ENCODE data around the gene MTREX. TPM values are rescaled to one million over a fixed set of nuclear protein-coding genes. Genes with fewer than 3 reads are reported as not detected.

The MTREX gene
- total and polyA plus RNA-seq, 2 experiments from 2014 or later = 19.0 to 66.0 TPM

- no peak for DNase-seq (ENCODE audit: low spot score)
- Histone ChIP-seq H3K4me3 (no peak overlapping the region), H4K20me1 (ENCODE audit: insufficient read depth, poor library complexity, severe bottlenecking) (no peaks in the 10 kb centered on the region), H3K4me2 (no peak overlapping the region), H3K27ac (no peak overlapping the region), H2AFZ (no peak overlapping the region), H3K36me3 (replicated peaks; ENCODE audit: insufficient read depth, low read depth) (peaks cover 11% of the 10 kb centered on the region), H3K27me3 (no peaks in the 10 kb centered on the region), H3K9me3 (ENCODE audit: low read depth) (no peaks in the 10 kb centered on the region), H3K79me2 (no peaks in the 10 kb centered on the region), H3K4me1 (ENCODE audit: insufficient read depth) (no peaks in the 10 kb centered on the region), H3K9me2 (replicated peaks; ENCODE audit: insufficient read depth) (no peaks in the 10 kb centered on the region)
- WGBS (ENCODE audit: low lambda C conversion rate, missing lambda C conversion rate) = 98% methylated on average over 1 of the region's 1 CpG
- TF ChIP-seq, protein P1, sequence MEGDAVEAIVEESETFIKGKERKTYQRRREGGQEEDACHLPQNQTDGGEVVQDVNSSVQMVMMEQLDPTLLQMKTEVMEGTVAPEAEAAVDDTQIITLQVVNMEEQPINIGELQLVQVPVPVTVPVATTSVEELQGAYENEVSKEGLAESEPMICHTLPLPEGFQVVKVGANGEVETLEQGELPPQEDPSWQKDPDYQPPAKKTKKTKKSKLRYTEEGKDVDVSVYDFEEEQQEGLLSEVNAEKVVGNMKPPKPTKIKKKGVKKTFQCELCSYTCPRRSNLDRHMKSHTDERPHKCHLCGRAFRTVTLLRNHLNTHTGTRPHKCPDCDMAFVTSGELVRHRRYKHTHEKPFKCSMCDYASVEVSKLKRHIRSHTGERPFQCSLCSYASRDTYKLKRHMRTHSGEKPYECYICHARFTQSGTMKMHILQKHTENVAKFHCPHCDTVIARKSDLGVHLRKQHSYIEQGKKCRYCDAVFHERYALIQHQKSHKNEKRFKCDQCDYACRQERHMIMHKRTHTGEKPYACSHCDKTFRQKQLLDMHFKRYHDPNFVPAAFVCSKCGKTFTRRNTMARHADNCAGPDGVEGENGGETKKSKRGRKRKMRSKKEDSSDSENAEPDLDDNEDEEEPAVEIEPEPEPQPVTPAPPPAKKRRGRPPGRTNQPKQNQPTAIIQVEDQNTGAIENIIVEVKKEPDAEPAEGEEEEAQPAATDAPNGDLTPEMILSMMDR (IDR thresholded peaks at IDR 0.05; ENCODE audit: poor library complexity) = no peak
- TF ChIP-seq EZH2 (IDR thresholded peaks at IDR 0.05; ENCODE audit: borderline replicate concordance) (no peak), EZH2phosphoT487 (IDR thresholded peaks at IDR 0.05; ENCODE audit: low read depth, severe bottlenecking, unreplicated experiment) (no peak)
Observed at GRCh38 chr5:55350754-55351153, 43.0 kb downstream of the MTREX start.

DNA sequence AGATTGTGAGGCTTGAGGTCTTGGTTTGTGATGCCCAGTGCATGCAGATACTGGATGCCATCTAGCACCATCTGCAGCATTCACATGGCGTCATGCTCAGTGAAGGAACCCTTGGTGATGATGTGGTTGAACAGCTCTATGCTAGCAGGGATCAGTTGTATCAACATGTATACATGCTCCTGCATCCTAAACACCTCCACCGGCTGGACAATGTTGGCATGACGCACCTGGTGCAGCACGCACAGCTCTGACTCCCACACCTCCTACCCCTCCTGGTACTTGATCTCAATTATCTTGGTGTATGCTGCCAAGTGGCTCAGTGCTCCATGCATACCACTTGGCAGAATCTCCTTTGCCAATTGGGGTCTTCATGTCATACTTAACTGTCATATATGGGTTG, 49.1 kb downstream of the MTREX start:
- Histone ChIP-seq H3K36me3 (replicated peaks; ENCODE audit: insufficient read depth, low read depth) (no peaks in the 10 kb centered on the region), H4K20me1 (ENCODE audit: insufficient read depth, poor library complexity, severe bottlenecking) (no peaks in the 10 kb centered on the region), H3K9me2 (replicated peaks; ENCODE audit: insufficient read depth) (no peaks in the 10 kb centered on the region), H3K79me2 (no peaks in the 10 kb centered on the region), H3K27ac (no peak overlapping the region), H2AFZ (no peak overlapping the region), H3K9me3 (ENCODE audit: low read depth) (peaks cover 3% of the 10 kb centered on the region), H3K27me3 (no peaks in the 10 kb centered on the region), H3K4me2 (no peak overlapping the region), H3K4me3 (no peak overlapping the region), H3K4me1 (ENCODE audit: insufficient read depth) (no peaks in the 10 kb centered on the region)
- TF ChIP-seq, protein P1 (IDR thresholded peaks at IDR 0.05; ENCODE audit: poor library complexity) = no peak
- TF ChIP-seq EZH2phosphoT487 (IDR thresholded peaks at IDR 0.05; ENCODE audit: low read depth, severe bottlenecking, unreplicated experiment) (no peak), EZH2 (IDR thresholded peaks at IDR 0.05; ENCODE audit: borderline replicate concordance) (no peak)
- no peak for DNase-seq (ENCODE audit: low spot score)
- WGBS (ENCODE audit: low lambda C conversion rate, missing lambda C conversion rate) = 97% methylated on average over 4 of the region's 4 CpGs

GRCh38 chr5:55360190-55360589, 52.4 kb downstream of the MTREX start:
- H3K4me2 ChIP-seq = no peak overlapping the region
- 94% methylated on average over 2 of the region's 2 CpGs for WGBS (ENCODE audit: low lambda C conversion rate, missing lambda C conversion rate)

More at GRCh38 chr5:55360190-55360589, 52.4 kb downstream of the MTREX start:
- H2AFZ ChIP-seq = no peak overlapping the region
- H3K27me3 ChIP-seq = no peaks in the 10 kb centered on the region
- H4K20me1 ChIP-seq (ENCODE audit: insufficient read depth, poor library complexity, severe bottlenecking) = no peaks in the 10 kb centered on the region
- no peak for DNase-seq (ENCODE audit: low spot score)
- H3K27ac ChIP-seq = no peak overlapping the region
- no peak for TF ChIP-seq EZH2 (IDR thresholded peaks at IDR 0.05; ENCODE audit: borderline replicate concordance)
- TF ChIP-seq, protein P1 (IDR thresholded peaks at IDR 0.05; ENCODE audit: poor library complexity) = no peak
- no peak for TF ChIP-seq EZH2phosphoT487 (IDR thresholded peaks at IDR 0.05; ENCODE audit: low read depth, severe bottlenecking, unreplicated experiment)
- peaks cover 3% of the 10 kb centered on the region for H3K9me3 ChIP-seq (ENCODE audit: low read depth)
- H3K4me3 ChIP-seq = no peak overlapping the region
- no peaks in the 10 kb centered on the region for H3K36me3 ChIP-seq (replicated peaks; ENCODE audit: insufficient read depth, low read depth)
- no peaks in the 10 kb centered on the region for H3K9me2 ChIP-seq (replicated peaks; ENCODE audit: insufficient read depth)
- no peaks in the 10 kb centered on the region for H3K79me2 ChIP-seq
- H3K4me1 ChIP-seq (ENCODE audit: insufficient read depth) = peaks cover 5% of the 10 kb centered on the region

Measured in hepatocyte (in vitro differentiated cells).